Measurements from ENCODE around the gene SMPDL3B.

DNA sequence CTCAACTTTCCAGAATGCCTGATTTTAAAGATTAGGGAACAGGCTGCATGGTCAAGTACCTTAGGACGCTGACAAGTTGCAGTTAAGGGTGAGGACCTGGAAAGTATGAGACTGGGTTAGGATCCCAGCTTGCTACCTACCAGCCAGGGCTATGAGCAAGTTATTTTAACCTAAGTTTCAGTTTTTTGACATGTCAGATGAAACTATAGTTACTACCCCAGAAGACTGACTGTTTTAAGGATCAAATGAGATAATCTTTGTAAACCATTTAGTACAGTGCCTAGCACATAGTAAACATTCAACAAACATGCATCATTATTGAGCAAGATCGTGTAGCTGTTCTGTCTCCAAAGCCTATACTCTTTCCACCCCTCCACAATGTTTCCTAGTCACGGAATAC, 48.1 kb upstream of the SMPDL3B start:
- TF ChIP-seq, protein P1, sequence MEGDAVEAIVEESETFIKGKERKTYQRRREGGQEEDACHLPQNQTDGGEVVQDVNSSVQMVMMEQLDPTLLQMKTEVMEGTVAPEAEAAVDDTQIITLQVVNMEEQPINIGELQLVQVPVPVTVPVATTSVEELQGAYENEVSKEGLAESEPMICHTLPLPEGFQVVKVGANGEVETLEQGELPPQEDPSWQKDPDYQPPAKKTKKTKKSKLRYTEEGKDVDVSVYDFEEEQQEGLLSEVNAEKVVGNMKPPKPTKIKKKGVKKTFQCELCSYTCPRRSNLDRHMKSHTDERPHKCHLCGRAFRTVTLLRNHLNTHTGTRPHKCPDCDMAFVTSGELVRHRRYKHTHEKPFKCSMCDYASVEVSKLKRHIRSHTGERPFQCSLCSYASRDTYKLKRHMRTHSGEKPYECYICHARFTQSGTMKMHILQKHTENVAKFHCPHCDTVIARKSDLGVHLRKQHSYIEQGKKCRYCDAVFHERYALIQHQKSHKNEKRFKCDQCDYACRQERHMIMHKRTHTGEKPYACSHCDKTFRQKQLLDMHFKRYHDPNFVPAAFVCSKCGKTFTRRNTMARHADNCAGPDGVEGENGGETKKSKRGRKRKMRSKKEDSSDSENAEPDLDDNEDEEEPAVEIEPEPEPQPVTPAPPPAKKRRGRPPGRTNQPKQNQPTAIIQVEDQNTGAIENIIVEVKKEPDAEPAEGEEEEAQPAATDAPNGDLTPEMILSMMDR (tag by site-specific recombination; IDR thresholded peaks at IDR 0.05): no peak
- TF ChIP-seq ZNF146 (tag by site-specific recombination; IDR thresholded peaks at IDR 0.05) (no peak), ZNF530 (tag by site-specific recombination; IDR thresholded peaks at IDR 0.05; ENCODE audit: low read depth) (no peak), TCF7L2 (IDR thresholded peaks at IDR 0.05; ENCODE audit: borderline replicate concordance, low read depth, low read length) (no peak)
- TF ChIP-seq, protein P2, sequence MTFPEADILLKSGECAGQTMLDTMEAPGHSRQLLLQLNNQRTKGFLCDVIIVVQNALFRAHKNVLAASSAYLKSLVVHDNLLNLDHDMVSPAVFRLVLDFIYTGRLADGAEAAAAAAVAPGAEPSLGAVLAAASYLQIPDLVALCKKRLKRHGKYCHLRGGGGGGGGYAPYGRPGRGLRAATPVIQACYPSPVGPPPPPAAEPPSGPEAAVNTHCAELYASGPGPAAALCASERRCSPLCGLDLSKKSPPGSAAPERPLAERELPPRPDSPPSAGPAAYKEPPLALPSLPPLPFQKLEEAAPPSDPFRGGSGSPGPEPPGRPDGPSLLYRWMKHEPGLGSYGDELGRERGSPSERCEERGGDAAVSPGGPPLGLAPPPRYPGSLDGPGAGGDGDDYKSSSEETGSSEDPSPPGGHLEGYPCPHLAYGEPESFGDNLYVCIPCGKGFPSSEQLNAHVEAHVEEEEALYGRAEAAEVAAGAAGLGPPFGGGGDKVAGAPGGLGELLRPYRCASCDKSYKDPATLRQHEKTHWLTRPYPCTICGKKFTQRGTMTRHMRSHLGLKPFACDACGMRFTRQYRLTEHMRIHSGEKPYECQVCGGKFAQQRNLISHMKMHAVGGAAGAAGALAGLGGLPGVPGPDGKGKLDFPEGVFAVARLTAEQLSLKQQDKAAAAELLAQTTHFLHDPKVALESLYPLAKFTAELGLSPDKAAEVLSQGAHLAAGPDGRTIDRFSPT (tag by site-specific recombination; IDR thresholded peaks at IDR 0.05): no peak

Data from HEK293 (cell line).